ENCODE measurements around the gene CERS2. TPM values are rescaled to one million over a fixed set of nuclear protein-coding genes. Genes with fewer than 3 reads are reported as not detected.

The CERS2 gene
- total and polyA plus RNA-seq, 2 of the 8 experiments (the other 6 are each of a cell fraction or from before 2014, with no cell fraction given) = 216 to 237 TPM

DNA sequence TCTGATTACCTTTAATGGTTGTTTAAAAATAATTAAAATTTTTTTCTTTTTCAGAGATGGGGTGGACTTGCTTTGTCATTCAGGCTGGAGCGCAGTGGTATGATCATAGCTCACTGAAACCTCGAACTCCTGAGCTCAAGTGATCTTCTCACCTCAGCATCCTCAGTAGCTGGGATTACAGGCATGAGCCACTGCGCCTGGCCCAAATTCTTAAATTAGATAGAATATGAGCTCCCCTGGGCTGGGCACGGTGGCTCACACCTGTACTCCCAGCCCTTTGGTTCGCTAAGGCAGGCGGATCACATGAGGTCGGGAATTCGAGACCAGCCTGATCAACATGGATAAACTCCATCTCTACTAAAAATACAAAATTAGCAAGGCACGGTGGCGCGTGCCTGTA is 17.0 kb downstream of the CERS2 start (continued):
- TF ChIP-seq SUZ12 (IDR thresholded peaks at IDR 0.05; ENCODE audit: low read length) (no peak), SP1 (IDR thresholded peaks at IDR 0.05; ENCODE audit: low read depth, low read length) (no peak), GABPA (IDR thresholded peaks at IDR 0.05; ENCODE audit: borderline replicate concordance, insufficient read depth, low read length) (no peak)

Measured in H1 (cell line).